ENCODE results near the gene CALHM6. TPM values are rescaled to one million over a fixed set of nuclear protein-coding genes. Genes with fewer than 3 reads are reported as not detected.
A peak's percentile ranks its signal among the peaks of the same experiment; 100 is the strongest.

CALHM6 gene
- total and polyA plus RNA-seq, 9 of the 15 experiments (the other 6 are each of a cell fraction or from before 2014, with no cell fraction given), result 0.24 TPM; not detected in 8

- TF ChIP-seq HMBOX1 (IDR thresholded peaks at IDR 0.05) (peak; percentile 51; the same call in 1 of the 2 replicates), TRIM24 (IDR thresholded peaks at IDR 0.05) (no peak)
- Histone ChIP-seq H3K9ac (ENCODE audit: insufficient read depth in 1 of 2, low read depth in 2 of 2, low read length in 2 of 2) (peak overlapping the region in 1 of 2 experiments; percentile 27; a peak in 2 of 4 replicates), H3K9me3 (replicated peaks; ENCODE audit: control insufficient read depth, insufficient read depth, low read depth, low read length) (no peaks in the 10 kb centered on the region), H3K9me1 (ENCODE audit: control insufficient read depth, insufficient read depth, low read length) (no peaks in the 10 kb centered on the region), H3K79me2 (ENCODE audit: control insufficient read depth, insufficient read depth, low read length) (no peaks in the 10 kb centered on the region), H3K4me2 (ENCODE audit: insufficient read depth, low read length) (peak overlapping the region; percentile 42), H3K36me3 (ENCODE audit: control insufficient read depth, insufficient read depth, low read length) (no peaks in the 10 kb centered on the region), H3K4me3 (no peak overlapping the region), H3K27me3 (ENCODE audit: control insufficient read depth in 2 of 2, insufficient read depth in 2 of 2, low read length in 2 of 2) (no peaks in the 10 kb centered on the region), H3K4me1 (replicated peaks in 1 of 2; ENCODE audit: control insufficient read depth in 2 of 2, insufficient read depth in 2 of 2, low read length in 2 of 2) (peaks cover 0 to 11% of the 10 kb centered on the region in 2 experiments; a peak in 3 of 5 replicates), H4K20me1 (replicated peaks; ENCODE audit: control insufficient read depth, insufficient read depth, low read length) (no peaks in the 10 kb centered on the region), H2AFZ (ENCODE audit: low read depth, low read length) (peak overlapping the region; percentile 41), H3K27ac (ENCODE audit: extremely low read depth, low read depth, low read length) (peak overlapping the region; percentile 82)
- 23% methylated on average over 1 of the region's 1 CpG for WGBS (ENCODE audit: insufficient coverage, low coverage, missing lambda C conversion rate)
- in situ Hi-C loops (cut with MboI) (no loop called here), intact Hi-C loops (cut with micrococcal nuclease) (no loop called here)
- CTCF ChIA-PET (ENCODE audit: low intra/inter-chr PET ratio), result no interaction called here
- ATAC-seq (peak; percentile 53), FAIRE-seq (no peak), DNase-seq (ENCODE audit: extremely low read depth in 1 of 4, low spot score in 3 of 4) (no peak)
- POLR2A ChIA-PET, result interaction anchor here (0.9 to 1.5 kb wide), 3 partner anchors 14 to 22 kb away, joined by 3 to 5 read pairs (median 5); partner anchors contain the start of gene CALHM5
- no TSS peak for BruUV-seq (replicated peaks)
These were observed 30.6 kb downstream of the CALHM6 start for GRCh38 chr6:116491610-116492330.
